Spleen (tissue), 11 donors: ENCODE results near the gene CORT. TPM values are rescaled to one million over a fixed set of nuclear protein-coding genes. Genes with fewer than 3 reads are reported as not detected.

Experiments
- DNase-seq: peaks from one replicate; pipeline ENCODE4 v3.0.0-alpha.2; 2020
- H3K27ac ChIP-seq, 8 donors: fragments of 200-600 bp; sonication (generic) in 7 of 8; 1 replicate in 4 of 8; 2 replicates in 4 of 8; pipeline versions ENCODE4 v1.5.0 to v1.8.0; 2016 to 2021; ENCODE audit warnings: inconsistent platforms in 4 of 8, mild to moderate bottlenecking in 4 of 8, moderate library complexity in 1 of 8
- H3K27me3 ChIP-seq, 7 donors: fragments of 200-600 bp; sonication (generic) in 6 of 7; replicated peaks in 1 of 7; 1 replicate in 4 of 7; 2 replicates in 3 of 7; pipeline versions ENCODE4 v1.5.0 to v1.8.0; 2016 to 2021; ENCODE audit warnings: inconsistent platforms in 3 of 7, mild to moderate bottlenecking in 1 of 7
- H3K36me3 ChIP-seq, 6 donors: fragments of 200-600 bp; sonication (generic) in 5 of 6; 1 replicate in 4 of 6; 2 replicates in 2 of 6; pipeline versions ENCODE4 v1.5.0 to v1.8.0; 2016 to 2021; ENCODE audit warnings: inconsistent platforms in 2 of 6
- H3K4me1 ChIP-seq, 6 donors: fragments of 200-600 bp; sonication (generic) in 5 of 6; 1 replicate in 3 of 6; 2 replicates in 3 of 6; pipeline versions ENCODE4 v1.5.0 to v1.8.0; 2016 to 2021; ENCODE audit warnings: inconsistent platforms in 3 of 6
- H3K4me3 ChIP-seq, 8 donors: fragments of 200-600 bp; sonication (generic) in 7 of 8; 1 replicate in 4 of 8; 2 replicates in 4 of 8; pipeline versions ENCODE4 v1.5.0 to v1.8.0; 2016 to 2021; ENCODE audit warnings: inconsistent platforms in 4 of 8, mild to moderate bottlenecking in 4 of 8, moderate library complexity in 2 of 8
- H3K9me3 ChIP-seq, 8 donors: fragments of 200-600 bp; sonication (generic) in 7 of 8; 1 replicate in 4 of 8; 2 replicates in 4 of 8; pipeline versions ENCODE4 v1.5.0 to v1.8.0; 2016 to 2021; ENCODE audit warnings: inconsistent platforms in 4 of 8
- CTCF ChIP-seq, 11 experiments: fragments of 200-600 bp in 7 of 11; fragments of 450-650 bp in 4 of 11; sonication (generic) in 4 of 11; IDR thresholded peaks in 8 of 11; conservative IDR thresholded peaks in 3 of 11; 1 replicate in 7 of 11; 2 replicates in 4 of 11; pipeline versions ENCODE4 v1.4.0 to v1.8.0; 2016 to 2021; ENCODE audit warnings: antibody characterized with exemption in 11 of 11, inconsistent platforms in 4 of 11, mild to moderate bottlenecking in 1 of 11
- POLR2A ChIP-seq, 3 donors: fragments of 450-650 bp; IDR thresholded peaks; one replicate each; pipeline ENCODE4 v1.5.1; 2017; ENCODE audit warnings: antibody characterized with exemption in 3 of 3, mild to moderate bottlenecking in 1 of 3
- POLR2AphosphoS5 ChIP-seq, 3 donors: sonication (generic); formaldehyde crosslinking; IDR thresholded peaks; one replicate each; pipeline ENCODE4 v1.5.1; 2017; ENCODE audit warnings: antibody characterized with exemption in 3 of 3
- WGBS, 5 donors: extraction: QIAGEN DNeasy Blood & Tissue Kit in 3 of 5; methylation state at CpG; one replicate each; pipeline versions ENCODE4 v1.1.5 to v1.1.7; 2013 to 2018; 5-methylcytosine and 5-hydroxymethylcytosine counted together
- intact Hi-C: fragments of 100-400 bp; cut with DNase I; formaldehyde crosslinking; loops from one replicate; pipeline ENCODE4 v1.15.0; 2023; ENCODE audit warnings: low total_unique reads
- polyA plus RNA-seq, 3 donors: library from polyadenylated mRNA; stranded (reverse); fragments of 200-250 nt; gene quantifications; one replicate each; pipeline ENCODE4 v1.2.1, GENCODE V29; 2013
- total RNA-seq, 7 donors: library from RNA; depleted of rRNA in 3 of 7; stranded (reverse); fragments of >200 nt in 3 of 7; fragmentation: NEBNext Ultra II Directional in 4 of 7; extraction: Animal tissue kit (Norgen Biotek cat#: 25700) in 4 of 7; gene quantifications; one replicate each; pipeline versions ENCODE4 v1.1.0 to v1.2.1, GENCODE V29; 2016 to 2021
- donor health status: healthy with polysubstance abuse.
- donor health status: DM: no; HTN: no; CAD: no; lungs with moderate emphysema.
- donor health status: DM: no; HTN: no; CAD: no.
- donor health status: Bipolar disorder and iron deficiency.
- donor health status: healthy.
- donor health status: DM: no; HTN: no; CAD: no.
- donor health status: DM: yes; HTN: yes; CAD: no.

Gene CORT
- total and polyA plus RNA-seq, 10 donors = 0.07 to 0.38 (median 0.18) TPM; not detected in 6

- Histone ChIP-seq H3K9me3 (peaks cover 0 to 10% (median 8%) of the 10 kb centered on the region in 8 donors), H3K4me1 (peaks cover 7 to 24% (median 13%) of the 10 kb centered on the region in 6 donors), H3K4me3 (no peak overlapping the region), H3K36me3 (peaks cover 0 to 24% (median 0%) of the 10 kb centered on the region in 6 donors), H3K27ac (no peak overlapping the region), H3K27me3 (no peaks in the 10 kb centered on the region)
- TF ChIP-seq POLR2AphosphoS5 (IDR thresholded peaks at IDR 0.05) (no peak), CTCF (IDR thresholded peaks at IDR 0.05 in 8 of 11, conservative IDR thresholded peaks at IDR 0.05 in 3 of 11) (no peak), POLR2A (IDR thresholded peaks at IDR 0.05) (no peak)
- no peak for DNase-seq
- intact Hi-C loops = loop anchor here (5.0 kb wide), 1 partner anchor 58 kb away; the partner anchor contains the start of gene CENPS
- 83 to 92% (median 89%) methylated on average over 12 of the region's 12 CpGs for WGBS, 5 donors
These were observed 40.6 kb downstream of the CORT start for GRCh38 chr1:10490286-10490970.

GRCh38 chr1:10494418-10494753 is 44.6 kb downstream of the CORT start:
- Histone ChIP-seq H3K9me3 (no peaks in the 10 kb centered on the region), H3K36me3 (peaks cover 0 to 35% (median 0%) of the 10 kb centered on the region in 6 donors), H3K27me3 (no peaks in the 10 kb centered on the region), H3K4me1 (peaks cover 12 to 40% (median 20%) of the 10 kb centered on the region in 6 donors), H3K4me3 (peak overlapping the region in 2 of 8 donors; percentile 44 to 62), H3K27ac (peak overlapping the region in 4 of 8 donors; percentile 78 to 83 (median 79))
- TF ChIP-seq POLR2A (IDR thresholded peaks at IDR 0.05) (no peak), POLR2AphosphoS5 (IDR thresholded peaks at IDR 0.05) (no peak), CTCF (IDR thresholded peaks at IDR 0.05 in 8 of 11, conservative IDR thresholded peaks at IDR 0.05 in 3 of 11) (no peak)
- DNase-seq = no peak
- intact Hi-C loops = loop anchor here (5.0 kb wide), 1 partner anchor 62 kb away; the partner anchor contains the start of gene CENPS
- 65 to 76% (median 70%) methylated on average over 5 of the region's 5 CpGs for WGBS, 5 donors

DNA sequence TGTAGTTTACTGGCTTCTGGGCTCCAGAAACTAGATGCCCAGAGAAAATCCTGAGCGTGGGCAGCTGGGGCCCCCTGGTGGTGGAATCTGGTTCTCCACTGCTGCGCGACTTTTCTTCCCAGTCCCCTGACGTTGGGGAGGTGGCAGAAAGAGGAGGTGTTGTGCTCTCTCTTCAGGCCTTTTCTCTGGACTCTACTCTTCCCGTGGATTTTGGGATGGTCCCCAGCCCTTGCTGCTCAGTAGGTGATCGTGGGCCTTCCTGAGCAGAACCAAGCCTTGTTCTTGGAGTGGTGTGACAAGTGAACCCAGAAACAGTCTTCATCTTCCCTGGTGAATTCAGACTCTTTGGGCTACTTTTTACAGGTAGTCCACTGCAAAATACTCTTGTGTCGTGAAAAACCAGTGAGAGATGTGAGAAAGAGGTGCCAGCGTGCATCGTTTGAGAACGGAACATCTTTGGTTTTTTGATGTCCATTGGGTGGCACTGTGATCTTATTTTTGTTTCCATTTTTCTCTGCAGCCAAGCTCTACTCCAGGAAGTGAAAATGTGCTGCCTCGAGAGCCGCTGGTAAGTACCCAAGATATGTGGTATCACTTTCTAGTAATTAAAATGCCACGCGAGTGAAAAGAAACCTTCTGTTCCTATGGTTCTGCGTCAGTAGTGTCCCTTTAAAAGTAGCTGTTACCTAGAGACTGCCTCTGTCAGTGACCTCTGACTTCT is 45.1 kb downstream of the CORT start:
- Histone ChIP-seq H3K27ac (peak overlapping the region; percentile 17 to 83 (median 78)), H3K9me3 (no peaks in the 10 kb centered on the region), H3K36me3 (peaks cover 0 to 30% (median 0%) of the 10 kb centered on the region in 6 donors), H3K4me1 (peaks cover 12 to 35% (median 20%) of the 10 kb centered on the region in 6 donors), H3K4me3 (peak overlapping the region in 6 of 8 donors; percentile 27 to 62 (median 36)), H3K27me3 (no peaks in the 10 kb centered on the region)
- DNase-seq = peak; percentile 93
- WGBS, 5 donors = 1 to 3% (median 2%) methylated on average over 15 of the region's 15 CpGs
- intact Hi-C loops = loop anchor here (5.0 kb wide), 1 partner anchor 63 kb away; the partner anchor contains the start of gene CENPS
- TF ChIP-seq CTCF (IDR thresholded peaks at IDR 0.05 in 8 of 11, conservative IDR thresholded peaks at IDR 0.05 in 3 of 11) (peak; percentile 72 to 96 (median 88)), POLR2A (IDR thresholded peaks at IDR 0.05) (no peak)

DNA sequence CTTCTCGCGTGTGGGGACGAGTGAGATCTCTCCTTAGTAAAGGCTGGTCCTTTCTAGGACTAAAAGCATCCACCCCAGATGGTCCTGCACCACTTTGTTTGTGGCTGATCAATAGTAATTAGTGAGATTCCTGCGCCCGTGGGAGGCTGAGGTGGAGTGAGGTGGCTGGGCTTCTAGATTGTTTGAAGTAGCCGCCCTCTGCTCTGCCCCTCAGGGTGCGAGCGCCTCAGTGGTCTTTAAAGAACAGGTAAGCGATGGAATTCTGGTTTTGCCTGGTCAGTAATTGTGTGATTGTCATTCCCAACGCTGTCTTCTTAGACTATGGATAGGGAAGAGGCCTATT is 45.6 kb downstream of the CORT start:
- DNase-seq = no peak
- intact Hi-C loops = no loop called here
- Histone ChIP-seq H3K36me3 (peaks cover 0 to 25% (median 0%) of the 10 kb centered on the region in 6 donors), H3K4me3 (peak overlapping the region in 4 of 8 donors; percentile 27 to 62 (median 41)), H3K9me3 (no peaks in the 10 kb centered on the region), H3K27me3 (no peaks in the 10 kb centered on the region), H3K4me1 (peaks cover 12 to 36% (median 20%) of the 10 kb centered on the region in 6 donors), H3K27ac (peak overlapping the region; percentile 17 to 83 (median 78))
- WGBS, 5 donors = 70 to 77% (median 77%) methylated on average over 10 of the region's 10 CpGs
- no peak for TF ChIP-seq POLR2AphosphoS5 (IDR thresholded peaks at IDR 0.05)
- TF ChIP-seq CTCF (IDR thresholded peaks at IDR 0.05 in 8 of 11, conservative IDR thresholded peaks at IDR 0.05 in 3 of 11) = no peak
- no peak for TF ChIP-seq POLR2A (IDR thresholded peaks at IDR 0.05)
